T-helper 22 cell (primary cell): ENCODE measurements around the gene INSL6.
A peak's percentile ranks its signal among the peaks of the same experiment; 100 is the strongest.
"Not testable (repeated sequence)": the region's sequence is repeated elsewhere in the genome, so short reads cannot be mapped to it uniquely, and the experiment has no call there.

Experiments used
- DNase-seq: peaks from one replicate; pipeline ENCODE4 v3.0.0-alpha.2; 2020; ENCODE audit warnings: low read depth

Gene INSL6, protein sequence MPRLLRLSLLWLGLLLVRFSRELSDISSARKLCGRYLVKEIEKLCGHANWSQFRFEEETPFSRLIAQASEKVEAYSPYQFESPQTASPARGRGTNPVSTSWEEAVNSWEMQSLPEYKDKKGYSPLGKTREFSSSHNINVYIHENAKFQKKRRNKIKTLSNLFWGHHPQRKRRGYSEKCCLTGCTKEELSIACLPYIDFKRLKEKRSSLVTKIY

DNA sequence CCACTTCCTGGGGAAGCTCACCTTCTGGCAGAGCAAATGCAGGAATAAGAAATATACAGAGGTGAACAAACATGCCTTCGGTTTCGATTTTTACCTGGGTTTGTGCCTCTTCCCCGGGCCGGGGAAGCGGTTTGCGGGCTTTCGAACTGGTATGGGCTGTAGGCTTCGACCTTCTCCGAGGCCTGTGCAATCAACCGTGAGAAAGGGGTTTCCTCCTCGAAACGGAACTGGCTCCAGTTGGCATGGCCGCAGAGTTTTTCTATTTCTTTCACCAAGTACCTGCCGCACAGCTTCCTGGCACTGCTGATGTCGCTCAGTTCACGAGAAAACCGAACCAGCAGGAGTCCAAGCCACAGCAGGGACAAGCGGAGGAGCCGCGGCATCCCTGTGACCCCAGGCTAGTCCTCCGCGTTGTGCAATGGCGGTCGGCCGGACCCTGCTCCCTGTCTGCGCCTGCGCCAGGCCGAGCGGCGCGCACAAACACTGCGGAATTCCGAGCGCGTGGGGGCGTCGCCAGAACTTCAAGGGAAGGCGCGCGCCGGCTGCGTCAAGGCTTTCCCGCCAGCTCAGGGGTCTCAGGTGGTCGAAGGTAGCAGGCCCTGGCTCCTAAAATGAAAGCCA, at the start of gene INSL6:
Gene INSL6 (minus strand): TSS at position 420 of the 621 bp plus-strand sequence. CDS start 37 bp downstream, at position 383.
- DNase-seq = no peak

GRCh38 chr9:5231212-5231611, 45.8 kb upstream of the INSL6 start, which contains the start of gene INSL4:
INSL4 (plus strand) TSS chr9:5231419; CDS start chr9:5231524, 105 bp downstream.
- DNase-seq = no peak

- DNase-seq = no peak
Measured at GRCh38 chr9:5230554-5230953, 45.1 kb upstream of the INSL6 start.

DNA sequence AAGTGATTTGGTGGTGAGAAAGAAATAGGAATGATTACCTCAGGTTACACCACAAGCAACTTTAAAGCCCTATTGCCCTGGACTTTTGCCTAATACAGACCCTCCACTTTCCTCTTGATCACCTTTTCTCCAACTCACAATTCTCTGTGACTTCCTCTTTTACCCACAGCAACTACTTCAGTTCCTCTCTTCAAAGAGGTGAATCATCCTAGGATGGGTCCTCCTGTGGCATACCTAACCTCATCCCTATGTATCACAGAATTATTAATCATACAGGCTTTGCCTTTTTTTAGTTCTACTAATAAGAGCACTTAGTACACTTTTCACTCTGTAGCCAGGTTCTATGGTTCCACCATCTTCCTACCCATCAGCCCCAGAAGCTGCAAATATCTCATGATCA, 19.6 kb upstream of the INSL6 start:
- no peak for DNase-seq

GRCh38 chr9:5195463-5195862, 10.0 kb upstream of the INSL6 start:
- no peak for DNase-seq

- DNase-seq = no peak
Measured at GRCh38 chr9:5193345-5193744, 7.9 kb upstream of the INSL6 start.

GRCh38 chr9:5191985-5192384, 6.5 kb upstream of the INSL6 start:
- DNase-seq = no peak

- DNase-seq = no peak
Measured at GRCh38 chr9:5188060-5188984, 2.9 kb upstream of the INSL6 start.

GRCh38 chr9:5186416-5187169, 1.2 kb upstream of the INSL6 start:
- peak; percentile 33 for DNase-seq

DNA sequence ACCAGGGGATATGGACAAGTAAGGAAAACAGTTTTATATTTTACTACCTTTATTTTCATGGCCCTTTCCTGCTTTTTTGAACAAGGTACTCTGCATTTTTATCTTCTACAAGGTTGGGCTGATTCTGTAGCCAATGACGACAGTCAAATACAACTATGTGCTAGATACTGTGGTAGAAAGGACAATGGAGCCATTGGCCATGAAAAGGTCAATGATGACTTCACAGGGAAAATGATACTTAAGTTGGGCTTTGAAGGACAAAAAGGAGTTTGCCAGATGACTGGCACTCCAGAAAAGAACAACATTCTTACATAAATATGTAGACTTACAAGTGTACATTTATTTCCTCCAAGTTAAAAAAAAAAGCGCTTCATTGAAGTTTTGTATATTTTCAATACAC, 663 bp downstream of the INSL6 start:
- no peak for DNase-seq

DNA sequence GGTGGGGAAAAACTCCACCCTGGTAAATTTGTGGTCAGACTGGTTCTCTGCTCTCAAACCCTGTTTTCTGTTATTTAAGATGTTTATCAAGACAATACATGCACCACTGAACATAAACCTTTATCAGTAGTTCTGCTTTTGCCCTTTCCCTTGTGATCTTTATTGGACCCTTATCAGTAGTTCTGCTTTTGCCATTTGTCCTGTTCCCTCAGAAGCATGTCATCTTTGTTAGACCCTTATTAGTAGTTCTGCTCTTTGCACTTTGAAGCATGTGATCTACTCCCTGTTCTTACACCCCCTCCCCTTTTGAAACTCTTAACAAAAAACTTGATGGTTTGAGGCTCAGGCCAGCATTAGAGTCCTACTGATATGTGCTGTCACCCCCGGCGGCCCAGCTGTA, 4.8 kb downstream of the INSL6 start:
- DNase-seq = not testable (repeated sequence)

DNA sequence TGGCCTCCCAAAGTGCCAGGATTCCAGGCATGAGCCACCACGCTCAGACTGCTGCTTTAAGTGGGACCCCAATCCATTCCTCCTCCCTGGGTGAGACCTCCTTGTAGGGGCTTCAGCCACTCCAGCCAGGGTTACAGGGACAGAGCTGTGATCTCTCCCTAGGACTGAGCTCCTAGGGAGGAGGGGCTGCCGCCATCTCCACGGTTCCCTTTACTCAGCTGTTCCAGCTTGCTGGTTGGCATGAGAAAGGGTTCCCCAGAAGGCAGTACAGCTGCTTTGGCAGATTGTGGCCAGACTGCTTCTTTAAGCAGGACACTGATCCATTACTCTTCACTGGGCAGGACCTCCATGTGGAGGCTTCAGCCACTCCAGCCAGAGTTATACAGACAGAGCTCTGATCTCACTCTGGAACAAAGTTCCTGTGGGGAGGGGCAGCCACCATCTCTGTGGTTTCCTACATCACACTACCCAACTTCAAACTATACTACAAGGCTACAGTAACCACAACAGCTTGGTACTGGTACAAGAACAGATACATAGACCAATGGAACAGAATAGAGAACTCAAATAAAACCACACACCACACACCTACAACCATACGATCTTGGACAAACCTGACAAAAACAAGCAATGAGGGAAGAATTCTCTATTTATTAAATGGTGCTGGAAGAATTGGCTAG, 7.2 kb downstream of the INSL6 start:
- no peak for DNase-seq

GRCh38 chr9:5146241-5146640, 39.2 kb downstream of the INSL6 start:
- no peak for DNase-seq

GRCh38 chr9:5144217-5144616, 41.2 kb downstream of the INSL6 start:
- DNase-seq = no peak

DNA sequence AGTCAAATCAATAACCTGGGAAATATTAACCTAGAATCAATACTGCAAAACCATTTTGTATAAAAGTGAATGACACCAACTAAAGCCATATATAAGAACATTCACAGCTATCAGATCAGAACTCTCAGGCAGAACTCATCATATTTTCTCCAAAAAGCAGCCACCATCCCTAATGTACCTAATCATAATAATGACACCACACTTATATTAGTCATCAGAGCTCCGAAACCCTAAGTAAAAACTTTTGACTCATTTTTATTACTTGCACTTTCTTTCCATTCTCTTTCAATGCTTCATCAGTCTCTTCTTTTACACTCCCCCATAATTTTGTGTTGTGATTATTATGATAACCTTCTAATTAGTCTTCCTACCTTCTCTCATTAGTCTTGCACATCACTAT, 45.3 kb downstream of the INSL6 start:
- DNase-seq = no peak

DNA sequence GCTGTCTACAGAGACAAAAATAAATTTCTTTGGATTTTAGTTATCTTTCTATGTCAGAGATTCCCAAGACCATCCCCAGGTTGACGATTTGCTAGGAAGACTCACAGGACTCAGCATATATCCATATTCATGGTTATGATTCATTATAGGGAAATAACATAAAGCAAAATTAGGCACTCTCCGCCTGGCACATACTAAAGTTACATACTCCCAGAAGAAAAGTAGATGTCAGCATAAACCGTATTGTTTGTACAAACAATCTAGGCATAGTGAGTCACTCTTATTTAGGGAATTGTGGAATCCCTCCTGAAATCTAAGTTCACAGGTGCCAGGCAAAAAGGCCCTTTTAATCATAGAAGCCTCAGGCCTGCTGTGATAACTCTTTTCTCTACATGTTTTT, 62.9 kb downstream of the INSL6 start:
- DNase-seq = no peak

DNA sequence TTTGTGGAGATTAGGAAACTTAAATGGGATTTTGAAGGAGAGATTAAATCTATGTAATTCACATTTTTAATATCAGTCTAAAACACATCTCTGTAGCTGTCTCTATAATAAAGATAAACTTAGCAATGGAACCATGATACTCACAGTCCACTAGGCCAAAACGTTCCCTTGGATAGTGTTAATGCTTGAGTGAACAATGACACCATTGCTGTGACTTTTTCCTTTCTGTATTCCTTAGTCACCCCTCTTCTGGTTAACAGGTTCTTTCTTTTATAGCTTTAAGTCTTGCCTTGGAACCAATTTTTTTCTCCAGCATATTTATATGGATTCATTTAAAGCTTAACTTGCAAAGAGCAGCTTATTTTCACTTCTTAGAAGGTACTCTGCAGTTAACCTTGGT, 63.3 kb downstream of the INSL6 start:
- no peak for DNase-seq

- DNase-seq = no peak
Measured at GRCh38 chr9:5113994-5114748, 71.3 kb downstream of the INSL6 start.
